B cell (primary cell): ENCODE measurements around the gene OPN1SW. TPM values are rescaled to one million over a fixed set of nuclear protein-coding genes. Genes with fewer than 3 reads are reported as not detected.

Experiments
- ATAC-seq: fragments of 200-7000 bp; cut with Tn5 transposase; one replicate; pipeline ENCODE4 v1.10.0; 2021; ENCODE audit warnings: low read depth, mild to moderate bottlenecking, moderate number of reproducible peaks, moderate library complexity
- CTCF ChIA-PET: fragments of 350-600 bp; sonication (Branson Sonifier 250); formaldehyde crosslinking; loops from one replicate; lab custom pipeline; 2021; ENCODE audit warnings: antibody characterized with exemption, inconsistent platforms; lab: Charles Lee
- POLR2A ChIA-PET: fragments of 350-600 bp; sonication (Branson Sonifier 250); formaldehyde crosslinking; loops from one replicate; lab custom pipeline; 2021; ENCODE audit warnings: antibody characterized with exemption; lab: Charles Lee
- DNase-seq: peaks from one replicate; pipeline ENCODE4 v3.0.0; 2013
- H2AFZ ChIP-seq: 2 replicates; pipeline ENCODE4 v1.6.1; 2012; ENCODE audit warnings: mild to moderate bottlenecking, low read depth, low read length; ENCODE audit not compliant: insufficient read depth, poor library complexity, severe bottlenecking
- H3K27ac ChIP-seq, 2 donors: 1 replicate in 1 of 2; 2 replicates in 1 of 2; pipeline ENCODE4 v1.5.1; 2012 to 2013; ENCODE audit warnings: low read length in 2 of 2, mild to moderate bottlenecking in 2 of 2, moderate library complexity in 1 of 2
- H3K27me3 ChIP-seq, 4 experiments: fragments of 200-600 bp in 1 of 4; sonication (generic) in 1 of 4; replicated peaks in 1 of 4; 1 replicate in 2 of 4; 2 replicates in 2 of 4; pipeline versions ENCODE4 v1.6.1 to v1.7.0; 2013 to 2016; ENCODE audit warnings: low read length in 3 of 4, mild to moderate bottlenecking in 2 of 4, mixed read lengths in 1 of 4, moderate library complexity in 1 of 4; ENCODE audit not compliant: insufficient read depth in 4 of 4, control insufficient read depth in 3 of 4; ENCODE audit errors: control extremely low read depth in 1 of 4
- H3K36me3 ChIP-seq, 2 experiments: replicated peaks in 1 of 2; 1 replicate in 1 of 2; 2 replicates in 1 of 2; pipeline versions ENCODE4 v1.6.1 to v1.7.1; 2013; ENCODE audit warnings: low read length in 1 of 2; ENCODE audit not compliant: insufficient read depth in 2 of 2, control insufficient read depth in 1 of 2; ENCODE audit errors: control extremely low read depth in 1 of 2, extremely low read depth in 1 of 2
- H3K4me1 ChIP-seq, 2 donors: fragments of 200-600 bp in 1 of 2; sonication (generic) in 1 of 2; 1 replicate in 1 of 2; 2 replicates in 1 of 2; pipeline versions ENCODE4 v1.5.1 to v1.6.1; 2013 to 2017; ENCODE audit warnings: low read length in 2 of 2; ENCODE audit not compliant: control insufficient read depth in 2 of 2, insufficient read depth in 2 of 2
- H3K4me2 ChIP-seq: replicated peaks from 2 replicates; pipeline ENCODE3; 2012; ENCODE audit warnings: mild to moderate bottlenecking, low read depth, low read length; ENCODE audit not compliant: poor library complexity, severe bottlenecking
- H3K4me3 ChIP-seq, 5 experiments: fragments of 200-600 bp in 1 of 5; sonication (generic) in 1 of 5; 1 replicate in 3 of 5; 2 replicates in 2 of 5; pipeline versions ENCODE4 v1.5.1 to v1.7.0; 2011 to 2016; ENCODE audit warnings: low read length in 4 of 5, mild to moderate bottlenecking in 4 of 5, low read depth in 2 of 5, control low read depth in 1 of 5, moderate library complexity in 1 of 5; ENCODE audit not compliant: insufficient read depth in 1 of 5; ENCODE audit errors: control extremely low read depth in 1 of 5, extremely low read depth in 1 of 5
- H3K79me2 ChIP-seq: fragments of 200-600 bp; sonication (generic); one replicate; pipeline ENCODE4 v1.6.0; 2016; ENCODE audit warnings: low read length; ENCODE audit not compliant: control insufficient read depth, insufficient read depth
- H3K9ac ChIP-seq: fragments of 200-600 bp; sonication (generic); 2 replicates; pipeline ENCODE4 v1.6.1; 2017; ENCODE audit warnings: mild to moderate bottlenecking, low read length, moderate library complexity
- H3K9me3 ChIP-seq, 3 donors: one replicate each; pipeline versions ENCODE4 v1.6.1 to v1.7.1; 2013; ENCODE audit warnings: low read length in 2 of 3; ENCODE audit not compliant: control insufficient read depth in 2 of 3, insufficient read depth in 1 of 3; ENCODE audit errors: control extremely low read depth in 1 of 3
- H4K20me1 ChIP-seq: 2 replicates; pipeline ENCODE4 v1.6.0; 2012; ENCODE audit warnings: mild to moderate bottlenecking, low read length; ENCODE audit not compliant: insufficient read depth, control insufficient read depth, poor library complexity, severe bottlenecking
- H3K27ac Mint-ChIP-seq: one replicate; pipeline ENCODE4 v1.8.0; 2021; ENCODE audit warnings: mixed read lengths
- H3K27me3 Mint-ChIP-seq: one replicate; pipeline ENCODE4 v1.8.0; 2021; ENCODE audit warnings: mixed read lengths
- H3K4me1 Mint-ChIP-seq: one replicate; pipeline ENCODE4 v1.8.0; 2021; ENCODE audit warnings: mixed read lengths
- H3K4me3 Mint-ChIP-seq: one replicate; pipeline ENCODE4 v1.8.0; 2021; ENCODE audit warnings: mixed read lengths
- H3K9me3 Mint-ChIP-seq: one replicate; pipeline ENCODE4 v1.8.0; 2022; ENCODE audit warnings: mixed read lengths; ENCODE audit not compliant: insufficient read depth
- EZH2 ChIP-seq: IDR thresholded peaks from 2 replicates; pipeline ENCODE4 v1.6.1; 2012; ENCODE audit warnings: borderline replicate concordance, low read depth, mild to moderate bottlenecking, moderate library complexity, low read length; ENCODE audit not compliant: insufficient read depth, poor library complexity, severe bottlenecking
- WGBS: methylation state at CpG from one replicate; pipeline ENCODE4 v1.1.5; 2013; ENCODE audit warnings: missing lambda C conversion rate; ENCODE audit not compliant: insufficient coverage; 5-methylcytosine and 5-hydroxymethylcytosine counted together
- intact Hi-C: fragments of 100-400 bp; cut with micrococcal nuclease; formaldehyde crosslinking; loops from one replicate; pipeline ENCODE4 v1.10.0; 2022
- polyA plus RNA-seq: library from polyadenylated mRNA; depleted of rRNA; stranded (reverse); fragments of >200 nt; gene quantifications from 2 replicates; pipeline ENCODE4 v1.2.3, GENCODE V29; 2012
- total RNA-seq, 2 donors: library from RNA; stranded (reverse); fragments of 120-200 nt in 1 of 2; gene quantifications; 1 replicate in 1 of 2; 2 replicates in 1 of 2; pipeline versions ENCODE4 v1.2.3 to v1.2.4, GENCODE V29; 2013 to 2022
- TF ChIP-seq, protein P1 (sequence below): fragments of 200-600 bp; IDR thresholded peaks from one replicate; pipeline ENCODE4 v1.8.0; 2022; ENCODE audit warnings: antibody characterized with exemption, mild to moderate bottlenecking

OPN1SW gene
- total and polyA plus RNA-seq, 2 donors (not counting 1 experiment from before 2014, with no cell fraction given): not detected

DNA sequence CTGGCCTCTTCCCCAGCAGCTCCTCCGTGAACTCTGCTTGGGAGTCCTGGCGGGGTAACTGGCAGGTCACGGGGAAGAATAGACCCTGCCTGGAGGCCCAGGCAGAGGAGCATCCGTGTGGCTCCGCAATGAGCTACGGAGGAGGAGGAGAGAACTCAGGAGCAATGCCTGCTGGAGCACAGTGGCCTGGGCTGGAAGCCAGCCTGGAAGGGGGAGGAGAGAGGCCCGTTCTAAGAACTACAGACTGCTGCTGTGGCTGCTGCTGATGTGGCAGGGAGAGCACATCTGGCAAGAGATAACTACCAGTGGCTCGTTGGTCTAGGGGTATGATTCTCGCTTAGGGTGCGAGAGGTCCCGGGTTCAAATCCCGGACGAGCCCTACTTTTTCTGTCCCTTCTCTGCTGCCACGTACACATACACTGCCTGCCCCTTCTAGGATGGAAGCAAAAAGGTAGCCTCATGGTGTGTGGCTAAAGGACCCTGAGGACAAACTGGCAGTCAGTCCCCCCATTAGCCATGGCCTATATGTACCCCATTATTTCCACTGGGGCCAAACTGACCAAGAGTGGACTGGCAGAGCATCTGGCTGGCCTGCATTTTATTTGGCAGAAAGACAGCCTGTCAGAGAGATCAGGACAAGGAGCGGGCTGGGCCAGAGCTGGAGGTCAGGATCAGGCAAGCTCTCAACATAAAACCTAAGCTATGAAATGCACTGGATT, 7.7 kb upstream of the OPN1SW start:
- ChIA-PET POLR2A (no interaction called here), CTCF (interaction anchor here (1.1 kb wide), 1 partner anchor 100 kb away, joined by 4 read pairs; no protein-coding TSS in a partner anchor)
- Histone ChIP-seq H2AFZ (no peak overlapping the region), H3K27me3 (peaks cover 0 to 4% (median 0%) of the 10 kb centered on the region in 4 experiments), H3K36me3 (no peaks in the 10 kb centered on the region), H4K20me1 (no peaks in the 10 kb centered on the region), H3K27ac (no peak overlapping the region), H3K79me2 (no peaks in the 10 kb centered on the region), H3K9ac (no peak overlapping the region), H3K4me3 (no peak overlapping the region), H3K4me1 (no peaks in the 10 kb centered on the region), H3K9me3 (peaks cover 0 to 3% (median 0%) of the 10 kb centered on the region in 3 donors), H3K4me2 (no peak overlapping the region)
- no peaks in the 10 kb centered on the region for H3K4me1 Mint-ChIP-seq
- DNase-seq (no peak), ATAC-seq (no peak)
- H3K4me3 Mint-ChIP-seq: no peak overlapping the region
- intact Hi-C loops: no loop called here
- TF ChIP-seq EZH2: no peak
- TF ChIP-seq, protein P1, sequence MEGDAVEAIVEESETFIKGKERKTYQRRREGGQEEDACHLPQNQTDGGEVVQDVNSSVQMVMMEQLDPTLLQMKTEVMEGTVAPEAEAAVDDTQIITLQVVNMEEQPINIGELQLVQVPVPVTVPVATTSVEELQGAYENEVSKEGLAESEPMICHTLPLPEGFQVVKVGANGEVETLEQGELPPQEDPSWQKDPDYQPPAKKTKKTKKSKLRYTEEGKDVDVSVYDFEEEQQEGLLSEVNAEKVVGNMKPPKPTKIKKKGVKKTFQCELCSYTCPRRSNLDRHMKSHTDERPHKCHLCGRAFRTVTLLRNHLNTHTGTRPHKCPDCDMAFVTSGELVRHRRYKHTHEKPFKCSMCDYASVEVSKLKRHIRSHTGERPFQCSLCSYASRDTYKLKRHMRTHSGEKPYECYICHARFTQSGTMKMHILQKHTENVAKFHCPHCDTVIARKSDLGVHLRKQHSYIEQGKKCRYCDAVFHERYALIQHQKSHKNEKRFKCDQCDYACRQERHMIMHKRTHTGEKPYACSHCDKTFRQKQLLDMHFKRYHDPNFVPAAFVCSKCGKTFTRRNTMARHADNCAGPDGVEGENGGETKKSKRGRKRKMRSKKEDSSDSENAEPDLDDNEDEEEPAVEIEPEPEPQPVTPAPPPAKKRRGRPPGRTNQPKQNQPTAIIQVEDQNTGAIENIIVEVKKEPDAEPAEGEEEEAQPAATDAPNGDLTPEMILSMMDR: no peak
- H3K27ac Mint-ChIP-seq: no peak overlapping the region
- H3K27me3 Mint-ChIP-seq: no peaks in the 10 kb centered on the region
- 91% methylated on average over 12 of the region's 15 CpGs for WGBS
- H3K9me3 Mint-ChIP-seq: no peaks in the 10 kb centered on the region

DNA sequence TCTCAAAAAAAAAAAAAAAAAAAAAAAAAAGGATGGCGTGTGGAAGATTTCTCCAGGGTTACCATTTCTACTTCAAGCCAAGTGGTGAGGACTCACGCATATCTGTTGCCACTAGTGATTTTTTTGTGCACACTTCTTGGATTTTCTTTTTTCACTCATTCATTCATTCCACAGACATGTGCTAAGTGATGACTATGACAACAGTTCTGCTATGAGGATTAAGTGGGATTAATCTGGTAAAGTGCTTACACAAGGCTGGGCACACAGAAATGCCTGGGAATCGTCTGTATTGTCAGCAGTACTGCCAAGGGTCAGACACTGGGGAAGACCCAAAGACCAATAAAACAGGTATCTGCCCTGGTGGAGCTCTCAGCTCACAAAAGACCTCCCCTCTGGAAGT, 6.3 kb upstream of the OPN1SW start:
- Histone ChIP-seq H3K9me3 (peaks cover 2 to 7% (median 3%) of the 10 kb centered on the region in 3 donors), H3K4me3 (no peak overlapping the region), H3K27ac (no peak overlapping the region), H3K79me2 (no peaks in the 10 kb centered on the region), H3K36me3 (no peaks in the 10 kb centered on the region), H3K4me1 (no peaks in the 10 kb centered on the region), H3K9ac (no peak overlapping the region), H4K20me1 (no peaks in the 10 kb centered on the region), H3K27me3 (peaks cover 0 to 7% (median 2%) of the 10 kb centered on the region in 4 experiments), H2AFZ (no peak overlapping the region), H3K4me2 (no peak overlapping the region)
- ChIA-PET POLR2A (interaction anchor here (0.6 kb wide), 1 partner anchor 79 kb away, joined by 3 read pairs; no protein-coding TSS in a partner anchor), CTCF (interaction anchor here (0.9 kb wide), 1 partner anchor 42 kb away, joined by 5 read pairs; no protein-coding TSS in a partner anchor)
- no peak for ATAC-seq
- H3K27me3 Mint-ChIP-seq: peaks cover 3% of the 10 kb centered on the region
- 56% methylated on average over 1 of the region's 3 CpGs for WGBS
- no peak overlapping the region for H3K27ac Mint-ChIP-seq
- H3K9me3 Mint-ChIP-seq: peaks cover 7% of the 10 kb centered on the region
- intact Hi-C loops: no loop called here
- no peaks in the 10 kb centered on the region for H3K4me1 Mint-ChIP-seq
- no peak overlapping the region for H3K4me3 Mint-ChIP-seq
- TF ChIP-seq EZH2: no peak
- TF ChIP-seq, protein P1: no peak
- DNase-seq: no peak
